Calu3 (cell line): ENCODE data around the gene PRKN. TPM values are rescaled to one million over a fixed set of nuclear protein-coding genes. Genes with fewer than 3 reads are reported as not detected.

Source experiments
- BruUV-seq: library from RNA; stranded (reverse); fragments of 400-500 nt; replicated peaks from 2 replicates; lab custom pipeline; 2021; lab: Mats Ljungman, UMichigan
- CTCF ChIA-PET: fragments of 300-600 bp; sonication (Branson Sonifier 250); formaldehyde crosslinking; loops from one replicate; lab custom pipeline; 2022; ENCODE audit warnings: antibody characterized with exemption; lab: Charles Lee
- DNase-seq: peaks from one replicate; pipeline ENCODE4 v3.0.0; 2022
- H3K27ac Mint-ChIP-seq: one replicate; pipeline ENCODE4 v1.8.0; 2022; ENCODE audit warnings: mixed read lengths; ENCODE audit not compliant: unreplicated experiment
- H3K27me3 Mint-ChIP-seq: one replicate; pipeline ENCODE4 v1.8.0; 2022; ENCODE audit warnings: mixed read lengths; ENCODE audit not compliant: unreplicated experiment
- H3K36me3 Mint-ChIP-seq: one replicate; pipeline ENCODE4 v1.8.0; 2022; ENCODE audit warnings: mild to moderate bottlenecking, moderate library complexity, mixed read lengths; ENCODE audit not compliant: insufficient read depth, unreplicated experiment
- H3K4me1 Mint-ChIP-seq: one replicate; pipeline ENCODE4 v1.8.0; 2022; ENCODE audit warnings: mild to moderate bottlenecking, low read depth, mixed read lengths; ENCODE audit not compliant: unreplicated experiment
- H3K4me3 Mint-ChIP-seq: one replicate; pipeline ENCODE4 v1.8.0; 2022; ENCODE audit warnings: mild to moderate bottlenecking, low read depth, moderate library complexity, mixed read lengths; ENCODE audit not compliant: unreplicated experiment
- H3K9me3 Mint-ChIP-seq: one replicate; pipeline ENCODE4 v1.8.0; 2022; ENCODE audit warnings: low read depth, mixed read lengths; ENCODE audit not compliant: unreplicated experiment
- CTCF ChIP-seq: fragments of 200-600 bp; IDR thresholded peaks from one replicate; pipeline ENCODE4 v1.8.0; 2022; ENCODE audit warnings: antibody characterized with exemption; ENCODE audit not compliant: unreplicated experiment
- intact Hi-C: fragments of 100-400 bp; cut with micrococcal nuclease; formaldehyde crosslinking; loops from one replicate; pipeline ENCODE4 v1.10.0; 2022; ENCODE audit not compliant: unreplicated experiment
- total RNA-seq: library from RNA; stranded (reverse); gene quantifications from 2 replicates; pipeline ENCODE4 v1.2.3, GENCODE V29; 2022

Gene PRKN
- total RNA-seq, 1 experiment from 2014 or later = 3.8 TPM

- no TSS peak for BruUV-seq
- intact Hi-C loops = no loop called here
- TF ChIP-seq CTCF = no peak
- Mint-ChIP-seq H3K9me3 (peaks cover 3% of the 10 kb centered on the region), H3K4me1 (peaks cover 30% of the 10 kb centered on the region), H3K4me3 (peak overlapping the region; percentile 19), H3K27me3 (no peaks in the 10 kb centered on the region), H3K27ac (peak overlapping the region; percentile 42), H3K36me3 (peaks cover 4% of the 10 kb centered on the region)
- CTCF ChIA-PET = interaction anchor here (2.2 kb wide), 1 partner anchor 10 kb away, joined by 8 read pairs; no protein-coding TSS in a partner anchor
- DNase-seq = no peak
Measured at GRCh38 chr6:161408041-161408440, 1319.5 kb downstream of the PRKN start.

- Mint-ChIP-seq H3K9me3 (peaks cover 3% of the 10 kb centered on the region), H3K4me1 (peaks cover 30% of the 10 kb centered on the region), H3K36me3 (peaks cover 4% of the 10 kb centered on the region), H3K27ac (peak overlapping the region; percentile 42), H3K4me3 (peak overlapping the region; percentile 19), H3K27me3 (no peaks in the 10 kb centered on the region)
- DNase-seq = peak; percentile 12
- no peak for TF ChIP-seq CTCF
- no TSS peak for BruUV-seq
- CTCF ChIA-PET = interaction anchor here (2.2 kb wide), 1 partner anchor 11 kb away, joined by 8 read pairs; no protein-coding TSS in a partner anchor
- intact Hi-C loops = no loop called here
Measured at GRCh38 chr6:161407581-161407980, 1320.0 kb downstream of the PRKN start.

GRCh38 chr6:161407115-161407514, 1320.5 kb downstream of the PRKN start:
- TF ChIP-seq CTCF = no peak
- H3K27ac Mint-ChIP-seq = peak overlapping the region; percentile 67
- peaks cover 3% of the 10 kb centered on the region for H3K9me3 Mint-ChIP-seq
- peaks cover 4% of the 10 kb centered on the region for H3K36me3 Mint-ChIP-seq
- CTCF ChIA-PET = interaction anchor here (2.2 kb wide), 1 partner anchor 11 kb away, joined by 8 read pairs; no protein-coding TSS in a partner anchor
- intact Hi-C loops = no loop called here
- peaks cover 30% of the 10 kb centered on the region for H3K4me1 Mint-ChIP-seq
- H3K4me3 Mint-ChIP-seq = no peak overlapping the region
- no peaks in the 10 kb centered on the region for H3K27me3 Mint-ChIP-seq
- DNase-seq = no peak
- no TSS peak for BruUV-seq

GRCh38 chr6:161406646-161407045, 1320.9 kb downstream of the PRKN start:
- H3K27me3 Mint-ChIP-seq = no peaks in the 10 kb centered on the region
- H3K9me3 Mint-ChIP-seq = peaks cover 3% of the 10 kb centered on the region
- H3K4me3 Mint-ChIP-seq = no peak overlapping the region
- intact Hi-C loops = no loop called here
- peaks cover 4% of the 10 kb centered on the region for H3K36me3 Mint-ChIP-seq
- peak overlapping the region; percentile 67 for H3K27ac Mint-ChIP-seq
- CTCF ChIA-PET = interaction anchor here (2.2 kb wide), 1 partner anchor 12 kb away, joined by 8 read pairs; no protein-coding TSS in a partner anchor
- TF ChIP-seq CTCF = no peak
- peaks cover 30% of the 10 kb centered on the region for H3K4me1 Mint-ChIP-seq
- no TSS peak for BruUV-seq
- DNase-seq = no peak
